PC-3 (cell line): ENCODE results near the gene IL16. TPM values are rescaled to one million over a fixed set of nuclear protein-coding genes. Genes with fewer than 3 reads are reported as not detected.

Experiments used
- ATAC-seq: fragments of 200-7000 bp; cut with Tn5 transposase; 2 replicates; pipeline ENCODE4 v1.9.1; 2020; ENCODE audit warnings: mild to moderate bottlenecking, moderate library complexity
- BruUV-seq: library from RNA; stranded (reverse); fragments of 400-500 nt; replicated peaks from 2 replicates; lab custom pipeline; 2021; lab: Mats Ljungman, UMichigan
- CTCF ChIA-PET: fragments of 300-600 bp; sonication (Branson Sonifier 250); formaldehyde crosslinking; loops from one replicate; lab custom pipeline; 2022; ENCODE audit warnings: antibody characterized with exemption; lab: Charles Lee
- POLR2A ChIA-PET: fragments of 300-600 bp; sonication (Branson Sonifier 250); formaldehyde crosslinking; loops from one replicate; lab custom pipeline; 2022; ENCODE audit warnings: antibody characterized with exemption; ENCODE audit not compliant: unreplicated experiment; lab: Charles Lee
- DNase-seq: peaks from one replicate; pipeline ENCODE4 v3.0.0-alpha.2; 2015
- H2AFZ ChIP-seq: fragments of 300-600 bp; sonication (generic); 2 replicates; pipeline ENCODE4 v1.6.0; 2016; ENCODE audit warnings: antibody characterized with exemption, low read length
- H3F3A ChIP-seq: fragments of 300-600 bp; sonication (generic); one replicate; pipeline ENCODE4 v1.6.0; 2017; ENCODE audit warnings: antibody characterized with exemption, low read length, control low read depth, mild to moderate bottlenecking; ENCODE audit not compliant: unreplicated experiment
- H3K27ac ChIP-seq: fragments of 300-600 bp; sonication (generic); 2 replicates; pipeline ENCODE4 v1.5.1; 2016; ENCODE audit warnings: mild to moderate bottlenecking, low read length
- H3K27me3 ChIP-seq: fragments of 300-600 bp; sonication (generic); 2 replicates; pipeline ENCODE4 v1.6.1; 2016; ENCODE audit warnings: low read length, mixed read lengths
- H3K36me3 ChIP-seq: fragments of 300-600 bp; sonication (generic); 2 replicates; pipeline ENCODE4 v1.6.1; 2016; ENCODE audit warnings: low read depth, mixed run types, low read length, mixed read lengths
- H3K4me1 ChIP-seq: fragments of 300-600 bp; sonication (generic); 2 replicates; pipeline ENCODE4 v1.5.1; 2016; ENCODE audit warnings: low read length; ENCODE audit not compliant: insufficient read depth
- H3K4me2 ChIP-seq: fragments of 300-600 bp; sonication (generic); 2 replicates; pipeline ENCODE4 v1.6.0; 2016; ENCODE audit warnings: low read length
- H3K4me3 ChIP-seq: fragments of 300-600 bp; sonication (generic); 2 replicates; pipeline ENCODE4 v1.5.1; 2016; ENCODE audit warnings: mild to moderate bottlenecking, low read length, mixed read lengths
- H3K79me2 ChIP-seq: fragments of 300-600 bp; sonication (generic); 2 replicates; pipeline ENCODE4 v1.6.1; 2017; ENCODE audit warnings: low read length, mixed read lengths
- H3K9ac ChIP-seq: fragments of 300-600 bp; sonication (generic); 2 replicates; pipeline ENCODE4 v1.6.0; 2016; ENCODE audit warnings: mild to moderate bottlenecking, low read length
- H3K9me2 ChIP-seq: fragments of 300-600 bp; sonication (generic); replicated peaks from 2 replicates; pipeline ENCODE4 v1.6.1; 2016; ENCODE audit warnings: mixed run types, low read length, mixed read lengths
- H3K9me3 ChIP-seq: fragments of 300-600 bp; sonication (generic); 2 replicates; pipeline ENCODE4 v1.6.1; 2016; ENCODE audit warnings: low read length, mixed read lengths
- H4K20me1 ChIP-seq: fragments of 300-600 bp; sonication (generic); 2 replicates; pipeline ENCODE4 v1.6.1; 2016; ENCODE audit warnings: low read length, mixed read lengths
- EZH2 ChIP-seq: fragments of 300-600 bp; sonication (generic); IDR thresholded peaks from one replicate; pipeline ENCODE4 v1.6.1; 2017; ENCODE audit warnings: antibody characterized with exemption, mild to moderate bottlenecking, low read length; ENCODE audit not compliant: unreplicated experiment
- EZH2phosphoT487 ChIP-seq: fragments of 300-600 bp; sonication (generic); IDR thresholded peaks from 2 replicates; pipeline ENCODE4 v1.6.1; 2018; ENCODE audit warnings: mild to moderate bottlenecking, antibody characterized with exemption, low read length, borderline replicate concordance
- intact Hi-C: fragments of 100-400 bp; cut with micrococcal nuclease; formaldehyde crosslinking; loops from 2 replicates; pipeline ENCODE4 v1.9.0; 2023
- total RNA-seq: library from RNA; depleted of rRNA; stranded (reverse); fragments of >200 nt; gene quantifications from 2 replicates; pipeline ENCODE4 v1.2.3, GENCODE V29; 2014
- TF ChIP-seq, protein P1 (sequence below): fragments of 300-600 bp; sonication (generic); conservative IDR thresholded peaks from 2 replicates; pipeline ENCODE4 v1.5.1; 2017; ENCODE audit warnings: antibody characterized with exemption, low read depth, mild to moderate bottlenecking, low read length

Gene IL16
- total RNA-seq, 1 experiment from 2014 or later = 0.04 TPM

DNA sequence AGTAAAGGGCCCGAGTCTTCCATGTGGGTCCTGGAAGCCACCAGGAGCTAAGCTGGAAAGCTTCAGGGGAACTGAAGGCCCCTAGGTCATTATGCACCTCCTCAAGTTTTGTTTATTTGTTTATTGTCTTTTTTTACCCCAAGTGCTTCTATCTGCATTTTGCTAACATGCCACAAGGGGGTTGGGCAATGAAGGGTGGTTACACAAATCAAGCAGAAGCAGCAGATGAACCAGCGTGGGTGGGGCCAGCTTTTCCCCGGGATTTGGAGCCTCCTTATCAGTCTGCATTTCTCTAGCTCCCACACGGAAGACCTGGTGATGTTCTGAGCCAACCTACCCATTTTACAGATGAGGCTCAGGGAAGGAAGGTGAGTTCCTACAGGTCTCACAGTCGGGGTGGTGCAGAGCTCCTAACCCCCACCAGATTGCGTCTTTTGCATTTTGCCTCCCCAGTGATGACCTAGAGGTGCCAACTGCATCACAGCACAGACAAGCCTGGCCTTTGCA lies 160.6 kb downstream of the IL16 start:
- Histone ChIP-seq H2AFZ (no peak overlapping the region), H3K9me2 (no peaks in the 10 kb centered on the region), H3F3A (no peaks in the 10 kb centered on the region), H3K27ac (no peak overlapping the region), H3K9ac (no peak overlapping the region), H3K36me3 (no peaks in the 10 kb centered on the region), H3K79me2 (no peaks in the 10 kb centered on the region), H3K9me3 (no peaks in the 10 kb centered on the region), H3K4me3 (no peak overlapping the region), H3K27me3 (peaks cover 19% of the 10 kb centered on the region), H3K4me2 (no peak overlapping the region), H4K20me1 (no peaks in the 10 kb centered on the region), H3K4me1 (no peaks in the 10 kb centered on the region)
- ChIA-PET CTCF (no interaction called here), POLR2A (no interaction called here)
- intact Hi-C loops = no loop called here
- BruUV-seq = no TSS peak
- ATAC-seq = no peak
- TF ChIP-seq EZH2 = no peak
- TF ChIP-seq, protein P1, sequence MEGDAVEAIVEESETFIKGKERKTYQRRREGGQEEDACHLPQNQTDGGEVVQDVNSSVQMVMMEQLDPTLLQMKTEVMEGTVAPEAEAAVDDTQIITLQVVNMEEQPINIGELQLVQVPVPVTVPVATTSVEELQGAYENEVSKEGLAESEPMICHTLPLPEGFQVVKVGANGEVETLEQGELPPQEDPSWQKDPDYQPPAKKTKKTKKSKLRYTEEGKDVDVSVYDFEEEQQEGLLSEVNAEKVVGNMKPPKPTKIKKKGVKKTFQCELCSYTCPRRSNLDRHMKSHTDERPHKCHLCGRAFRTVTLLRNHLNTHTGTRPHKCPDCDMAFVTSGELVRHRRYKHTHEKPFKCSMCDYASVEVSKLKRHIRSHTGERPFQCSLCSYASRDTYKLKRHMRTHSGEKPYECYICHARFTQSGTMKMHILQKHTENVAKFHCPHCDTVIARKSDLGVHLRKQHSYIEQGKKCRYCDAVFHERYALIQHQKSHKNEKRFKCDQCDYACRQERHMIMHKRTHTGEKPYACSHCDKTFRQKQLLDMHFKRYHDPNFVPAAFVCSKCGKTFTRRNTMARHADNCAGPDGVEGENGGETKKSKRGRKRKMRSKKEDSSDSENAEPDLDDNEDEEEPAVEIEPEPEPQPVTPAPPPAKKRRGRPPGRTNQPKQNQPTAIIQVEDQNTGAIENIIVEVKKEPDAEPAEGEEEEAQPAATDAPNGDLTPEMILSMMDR = 0 out of 2 replicates have a peak, but pooled peaks have one; percentile 29
- DNase-seq = no peak

- Histone ChIP-seq H3K9ac (no peak overlapping the region), H3K4me2 (no peak overlapping the region), H3K36me3 (no peaks in the 10 kb centered on the region), H3K4me3 (no peak overlapping the region), H4K20me1 (no peaks in the 10 kb centered on the region), H2AFZ (no peak overlapping the region), H3K9me2 (no peaks in the 10 kb centered on the region), H3K27me3 (peaks cover 19% of the 10 kb centered on the region), H3K9me3 (no peaks in the 10 kb centered on the region), H3K27ac (no peak overlapping the region), H3F3A (no peaks in the 10 kb centered on the region), H3K4me1 (no peaks in the 10 kb centered on the region), H3K79me2 (no peaks in the 10 kb centered on the region)
- ChIA-PET POLR2A (no interaction called here), CTCF (interaction anchor here (0.6 kb wide), 1 partner anchor 530 kb away, joined by 3 read pairs; no protein-coding TSS in a partner anchor)
- TF ChIP-seq, protein P1 = no peak
- no peak for TF ChIP-seq EZH2
- TF ChIP-seq EZH2phosphoT487 = no peak
- ATAC-seq = no peak
- no TSS peak for BruUV-seq
- intact Hi-C loops = no loop called here
- DNase-seq = no peak
Measured at GRCh38 chr15:81358248-81358647, 161.6 kb downstream of the IL16 start.

- no peak overlapping the region for H2AFZ ChIP-seq
- no TSS peak for BruUV-seq
- no peak overlapping the region for H3K4me2 ChIP-seq
- POLR2A ChIA-PET = no interaction called here
- TF ChIP-seq EZH2phosphoT487 = no peak
- TF ChIP-seq, protein P1 = no peak
- TF ChIP-seq EZH2 = no peak
- no peak overlapping the region for H3K9ac ChIP-seq
- no peaks in the 10 kb centered on the region for H3K4me1 ChIP-seq
- ATAC-seq = no peak
- intact Hi-C loops = no loop called here
- no peaks in the 10 kb centered on the region for H4K20me1 ChIP-seq
- H3K4me3 ChIP-seq = no peak overlapping the region
- H3K79me2 ChIP-seq = no peaks in the 10 kb centered on the region
- no peak for DNase-seq
- H3K36me3 ChIP-seq = no peaks in the 10 kb centered on the region
- no peaks in the 10 kb centered on the region for H3K9me2 ChIP-seq
- H3K27ac ChIP-seq = no peak overlapping the region
- peaks cover 15% of the 10 kb centered on the region for H3K27me3 ChIP-seq
- CTCF ChIA-PET = no interaction called here
- H3K9me3 ChIP-seq = no peaks in the 10 kb centered on the region
- no peaks in the 10 kb centered on the region for H3F3A ChIP-seq
Measured at GRCh38 chr15:81360491-81360890, 163.8 kb downstream of the IL16 start.
